H9 (cell line): ENCODE results near the gene NT5DC4. TPM values are rescaled to one million over a fixed set of nuclear protein-coding genes. Genes with fewer than 3 reads are reported as not detected.

Source experiments
- DNase-seq: peaks from one replicate; pipeline ENCODE4 v3.0.0-alpha.2; 2017
- H2AFZ ChIP-seq: one replicate; pipeline ENCODE4 v1.6.1; 2013; ENCODE audit warnings: mild to moderate bottlenecking, low read length, control low read depth, moderate library complexity
- H2AK5ac ChIP-seq: 2 replicates; pipeline ENCODE4 v1.6.1; 2013; ENCODE audit warnings: low read length, control low read depth, mixed read lengths; ENCODE audit not compliant: insufficient read length
- H2BK120ac ChIP-seq: one replicate; pipeline ENCODE4 v1.6.1; 2013; ENCODE audit warnings: low read depth, mild to moderate bottlenecking, low read length, control low read depth, inconsistent platforms; ENCODE audit not compliant: poor library complexity, severe bottlenecking
- H2BK12ac ChIP-seq: 2 replicates; pipeline ENCODE4 v1.6.1; 2013; ENCODE audit warnings: low read length, control low read depth, mixed read lengths, low read depth; ENCODE audit not compliant: insufficient read length
- H2BK15ac ChIP-seq: 2 replicates; pipeline ENCODE4 v1.6.1; 2013; ENCODE audit warnings: low read depth, low read length, control low read depth
- H2BK20ac ChIP-seq: one replicate; pipeline ENCODE4 v1.6.1; 2013; ENCODE audit warnings: low read depth, mild to moderate bottlenecking, low read length, control low read depth, inconsistent platforms; ENCODE audit not compliant: poor library complexity, severe bottlenecking
- H2BK5ac ChIP-seq: 2 replicates; pipeline ENCODE4 v1.6.1; 2013; ENCODE audit warnings: low read length, control low read depth, mixed read lengths; ENCODE audit not compliant: insufficient read length
- H3K14ac ChIP-seq: 2 replicates; pipeline ENCODE4 v1.6.1; 2013; ENCODE audit warnings: low read length, control low read depth; ENCODE audit not compliant: insufficient read depth
- H3K18ac ChIP-seq: 2 replicates; pipeline ENCODE4 v1.6.1; 2013; ENCODE audit warnings: low read depth, mild to moderate bottlenecking, mixed read lengths, low read length, control low read depth; ENCODE audit not compliant: insufficient read length
- H3K23ac ChIP-seq: 2 replicates; pipeline ENCODE4 v1.6.1; 2013; ENCODE audit warnings: low read length, control low read depth, mixed read lengths, low read depth; ENCODE audit not compliant: insufficient read length
- H3K23me2 ChIP-seq: 2 replicates; pipeline ENCODE4 v1.6.1; 2013; ENCODE audit warnings: low read depth, mild to moderate bottlenecking, mixed read lengths, low read length, control low read depth; ENCODE audit not compliant: insufficient read length, poor library complexity, severe bottlenecking
- H3K27ac ChIP-seq: 2 replicates; pipeline ENCODE4 v1.5.1; 2013; ENCODE audit warnings: low read length, control low read depth, mixed read lengths, low read depth; ENCODE audit not compliant: insufficient read length
- H3K27me3 ChIP-seq: 2 replicates; pipeline ENCODE4 v1.6.1; 2013; ENCODE audit warnings: low read length, control low read depth, inconsistent platforms; ENCODE audit not compliant: insufficient read depth
- H3K4ac ChIP-seq: 2 replicates; pipeline ENCODE4 v1.6.1; 2013; ENCODE audit warnings: low read depth, mild to moderate bottlenecking, control low read depth, inconsistent platforms, low read length, moderate library complexity
- H3K4me1 ChIP-seq: 2 replicates; pipeline ENCODE4 v1.6.1; 2013; ENCODE audit warnings: low read length, control low read depth, inconsistent platforms; ENCODE audit not compliant: insufficient read depth
- H3K4me2 ChIP-seq: 2 replicates; pipeline ENCODE4 v1.6.1; 2013; ENCODE audit warnings: low read length, control low read depth, mixed read lengths; ENCODE audit not compliant: insufficient read length, insufficient read depth
- H3K56ac ChIP-seq: 2 replicates; pipeline ENCODE4 v1.6.1; 2013; ENCODE audit warnings: low read depth, mild to moderate bottlenecking, mixed read lengths, low read length, control low read depth; ENCODE audit not compliant: insufficient read length
- H3K79me1 ChIP-seq: 2 replicates; pipeline ENCODE4 v1.6.1; 2013; ENCODE audit warnings: low read depth, mild to moderate bottlenecking, moderate library complexity, low read length, control low read depth, inconsistent platforms; ENCODE audit not compliant: insufficient read depth, poor library complexity, severe bottlenecking
- H3K79me2 ChIP-seq: 2 replicates; pipeline ENCODE4 v1.6.1; 2013; ENCODE audit warnings: low read length, control low read depth, inconsistent platforms; ENCODE audit not compliant: insufficient read depth
- H3K9ac ChIP-seq: 2 replicates; pipeline ENCODE4 v1.6.1; 2013; ENCODE audit warnings: low read length, control low read depth, mixed read lengths; ENCODE audit not compliant: insufficient read length; ENCODE audit errors: extremely low read depth
- H3K9me3 ChIP-seq: one replicate; pipeline ENCODE4 v1.6.1; 2013; ENCODE audit warnings: low read depth, low read length, inconsistent platforms; ENCODE audit not compliant: control insufficient read depth
- H3T11ph ChIP-seq: one replicate; pipeline ENCODE4 v1.6.1; 2013; ENCODE audit warnings: mild to moderate bottlenecking, low read length, control low read depth, inconsistent platforms
- H4K20me1 ChIP-seq: one replicate; pipeline ENCODE4 v1.6.1; 2013; ENCODE audit not compliant: control insufficient read depth, insufficient read length, insufficient read depth
- H4K5ac ChIP-seq: 2 replicates; pipeline ENCODE4 v1.6.1; 2013; ENCODE audit warnings: low read depth, mild to moderate bottlenecking, mixed read lengths, low read length, control low read depth; ENCODE audit not compliant: insufficient read length
- H4K8ac ChIP-seq: replicated peaks from 2 replicates; pipeline ENCODE4 v1.6.1; 2013; ENCODE audit warnings: low read length, control low read depth, mixed read lengths, low read depth; ENCODE audit not compliant: insufficient read length
- H4K91ac ChIP-seq: 2 replicates; pipeline ENCODE4 v1.6.1; 2013; ENCODE audit warnings: low read depth, mild to moderate bottlenecking, moderate library complexity, mixed read lengths, low read length, control low read depth; ENCODE audit not compliant: insufficient read length
- H3K27ac Mint-ChIP-seq, 3 experiments: 2 replicates in 2 of 3; 3 replicates in 1 of 3; pipeline ENCODE4 v1.8.0; 2020 to 2021; ENCODE audit warnings: mixed read lengths in 3 of 3, mild to moderate bottlenecking in 1 of 3, moderate library complexity in 1 of 3
- H3K27me3 Mint-ChIP-seq: 2 replicates; pipeline ENCODE4 v1.8.0; 2021; ENCODE audit warnings: low read depth, mild to moderate bottlenecking, moderate library complexity, mixed read lengths
- H3K36me3 Mint-ChIP-seq, 3 experiments: 2 replicates in 2 of 3; 3 replicates in 1 of 3; pipeline ENCODE4 v1.8.0; 2020 to 2021; ENCODE audit warnings: low read depth in 3 of 3, mixed read lengths in 3 of 3; ENCODE audit not compliant: insufficient read depth in 1 of 3
- H3K4me1 Mint-ChIP-seq, 2 experiments: 2 replicates each; pipeline ENCODE4 v1.8.0; 2020; ENCODE audit warnings: mixed read lengths in 2 of 2
- H3K4me3 Mint-ChIP-seq, 2 experiments: 2 replicates in 1 of 2; 3 replicates in 1 of 2; pipeline ENCODE4 v1.8.0; 2020 to 2021; ENCODE audit warnings: mild to moderate bottlenecking in 2 of 2, mixed read lengths in 2 of 2, moderate library complexity in 1 of 2
- H3K9me3 Mint-ChIP-seq, 2 experiments: 2 replicates in 1 of 2; 3 replicates in 1 of 2; pipeline ENCODE4 v1.8.0; 2020; ENCODE audit warnings: mild to moderate bottlenecking in 2 of 2, mixed read lengths in 2 of 2, moderate library complexity in 1 of 2
- CTCF ChIP-seq: fragments of 200-600 bp; sonication (generic); conservative IDR thresholded peaks from 3 replicates; pipeline ENCODE4 v1.8.0; 2021; ENCODE audit warnings: antibody characterized with exemption, mild to moderate bottlenecking
- WGBS: extraction: QIAGEN DNeasy Blood & Tissue Kit; methylation state at CpG from one replicate; pipeline ENCODE4 v1.1.7; 2013; ENCODE audit warnings: missing lambda C conversion rate, low lambda C conversion rate, mixed read lengths; ENCODE audit not compliant: insufficient read length; ENCODE audit errors: extremely low coverage; 5-methylcytosine and 5-hydroxymethylcytosine counted together
- total RNA-seq: library from RNA; stranded (reverse); gene quantifications from 2 replicates; pipeline ENCODE4 v1.2.1, GENCODE V29; 2021

The NT5DC4 gene
- total RNA-seq, 1 experiment from 2014 or later, result not detected

GRCh38 chr2:112721819-112722522 lies 1.2 kb downstream of the NT5DC4 start:
- Histone ChIP-seq H3K14ac (no peak overlapping the region; the same call in 1 of the 2 replicates), H4K5ac (no peak overlapping the region), H2BK15ac (no peak overlapping the region), H3K27ac (no peak overlapping the region), H2BK12ac (no peak overlapping the region), H2AK5ac (no peak overlapping the region), H3K9ac (no peak overlapping the region), H3K4me1 (no peaks in the 10 kb centered on the region), H2BK5ac (no peak overlapping the region), H2AFZ (no peak overlapping the region), H3T11ph (no peak overlapping the region), H3K9me3 (no peaks in the 10 kb centered on the region), H4K8ac (no peak overlapping the region), H3K23ac (no peak overlapping the region), H3K79me1 (no peaks in the 10 kb centered on the region), H3K27me3 (no peaks in the 10 kb centered on the region), H3K56ac (no peak overlapping the region), H2BK20ac (no peak overlapping the region), H4K20me1 (no peaks in the 10 kb centered on the region), H3K18ac (no peak overlapping the region), H2BK120ac (no peak overlapping the region), H4K91ac (no peak overlapping the region), H3K23me2 (no peaks in the 10 kb centered on the region), H3K4me2 (no peak overlapping the region), H3K79me2 (no peaks in the 10 kb centered on the region), H3K4ac (no peak overlapping the region)
- Mint-ChIP-seq H3K36me3 (no peaks in the 10 kb centered on the region; a peak in 1 of 7 replicates), H3K4me3 (no peak overlapping the region), H3K9me3 (no peaks in the 10 kb centered on the region; a peak in 1 of 5 replicates), H3K27me3 (no peaks in the 10 kb centered on the region; the same call in 1 of the 2 replicates), H3K4me1 (peaks cover 5 to 8% of the 10 kb centered on the region in 2 experiments; a peak in 2 of 4 replicates), H3K27ac (no peak overlapping the region)
- no CpG with 5 or more reads among the region's 23 CpGs for WGBS
- no peak for DNase-seq
- TF ChIP-seq CTCF, result no peak
